HG02943 (cell line): Measurements from ENCODE around the gene GTPBP1.

Source experiments
- ATAC-seq: cut with Tn5 transposase; IDR thresholded peaks from one replicate; pipeline ENCODE4 v1.9.1; 2021; ENCODE audit warnings: mild to moderate bottlenecking, low read depth, moderate library complexity; ENCODE audit not compliant: unreplicated experiment

The GTPBP1 gene

GRCh38 chr22:38700789-38701628 lies 4.7 kb upstream of the GTPBP1 start, which contains the start of gene JOSD1:
JOSD1 (minus strand) TSS chr22:38700943; CDS start chr22:38699987, 956 bp downstream.
- peak; percentile 28 for ATAC-seq

- no peak for ATAC-seq
Observed at GRCh38 chr22:38704654-38705234, 1.0 kb upstream of the GTPBP1 start.

DNA sequence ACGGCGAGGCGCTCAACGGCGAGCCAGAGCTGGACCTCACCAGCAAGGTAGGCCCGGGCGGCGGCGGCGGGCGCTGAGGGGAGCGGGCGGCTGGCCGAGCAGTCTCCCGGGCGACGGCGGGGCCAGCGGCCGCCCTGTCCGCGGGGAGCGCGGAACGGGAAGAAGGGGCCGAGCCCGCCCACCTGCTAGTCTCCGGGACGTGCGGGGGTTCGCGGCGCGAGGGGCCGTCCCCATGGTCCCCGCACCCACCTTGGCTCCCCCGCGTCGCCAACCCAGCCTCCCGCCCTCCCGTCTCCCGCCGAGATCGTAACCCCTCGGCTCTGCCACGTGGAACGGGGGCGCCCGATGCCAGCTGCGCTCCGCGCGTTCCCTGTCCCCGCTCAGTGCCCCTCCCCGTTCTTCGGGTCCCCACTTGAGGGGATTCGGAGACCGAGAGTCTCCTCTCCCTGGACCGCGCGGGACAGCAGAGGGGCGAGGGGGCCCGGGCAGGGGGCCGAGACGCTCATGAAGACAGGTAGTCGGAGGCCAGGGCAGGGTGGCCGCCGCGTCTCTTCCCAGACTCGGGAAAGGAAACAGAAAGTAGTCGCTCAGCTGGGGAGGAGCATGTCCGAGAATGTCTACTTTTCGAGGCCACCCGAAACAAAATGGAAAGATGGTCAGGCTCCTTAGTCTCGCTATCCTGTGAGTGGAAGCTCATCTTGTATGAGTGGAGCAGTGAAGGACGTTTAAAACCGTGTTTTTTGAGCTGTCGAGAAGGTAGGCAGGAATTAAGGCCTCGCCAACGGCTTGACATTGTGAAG lies 557 bp downstream of the GTPBP1 start:
- peak; percentile 9 for ATAC-seq

DNA sequence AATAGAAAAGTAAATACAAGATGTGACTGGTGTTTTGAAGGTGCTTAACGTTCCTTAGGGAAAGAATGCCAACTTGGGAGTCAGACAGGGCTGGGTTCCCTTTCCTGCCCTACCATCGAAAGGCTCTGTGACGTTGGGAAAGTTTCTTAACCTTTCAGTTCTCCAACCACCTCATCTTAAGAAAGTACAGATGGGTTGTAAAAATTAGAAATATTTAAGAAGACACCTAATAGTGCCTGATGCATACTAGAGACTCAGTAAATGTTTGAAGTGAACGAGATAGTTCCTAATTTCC lies 1.1 kb downstream of the GTPBP1 start:
- ATAC-seq: no peak

DNA sequence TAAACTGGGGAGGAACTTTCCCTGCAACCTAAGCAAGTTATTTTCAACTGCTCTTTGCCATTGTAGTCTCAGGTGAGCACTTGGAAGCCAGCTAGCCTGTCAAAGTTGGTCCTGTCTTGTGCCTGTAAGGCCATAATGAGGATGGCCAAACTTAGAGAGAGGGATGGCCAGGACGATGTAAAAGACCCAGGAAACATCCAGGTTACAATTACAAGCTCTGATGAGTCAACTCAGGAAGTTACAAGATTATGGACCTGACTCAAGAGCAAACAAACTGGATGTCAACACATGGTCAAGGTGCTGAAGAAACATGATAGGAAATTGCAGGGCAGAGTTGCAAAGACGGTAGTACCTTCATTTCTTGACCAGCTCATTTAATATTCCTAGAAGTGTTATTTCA lies 1.6 kb downstream of the GTPBP1 start:
- no peak for ATAC-seq

DNA sequence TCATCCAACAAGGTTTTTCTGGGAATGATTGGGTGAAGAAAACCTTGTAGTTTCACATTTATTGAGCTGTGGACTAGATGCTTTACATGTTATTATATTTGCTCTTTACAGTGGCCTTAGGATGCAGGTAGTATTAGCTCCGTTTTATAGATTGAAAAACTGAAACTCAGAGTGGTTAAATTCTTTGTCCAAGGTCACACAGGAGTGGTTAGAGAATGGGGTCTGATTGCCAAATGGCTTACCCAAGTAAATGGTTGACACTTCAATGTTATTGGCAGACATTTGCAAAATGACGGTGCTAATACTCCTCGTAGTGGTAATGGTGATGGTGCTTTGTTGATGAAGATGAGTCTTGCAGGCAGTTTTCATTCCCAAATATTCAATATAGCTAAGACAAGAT lies 2.2 kb downstream of the GTPBP1 start:
- no peak for ATAC-seq

- ATAC-seq: no peak
Observed at GRCh38 chr22:38709306-38709705, 3.6 kb downstream of the GTPBP1 start.

DNA sequence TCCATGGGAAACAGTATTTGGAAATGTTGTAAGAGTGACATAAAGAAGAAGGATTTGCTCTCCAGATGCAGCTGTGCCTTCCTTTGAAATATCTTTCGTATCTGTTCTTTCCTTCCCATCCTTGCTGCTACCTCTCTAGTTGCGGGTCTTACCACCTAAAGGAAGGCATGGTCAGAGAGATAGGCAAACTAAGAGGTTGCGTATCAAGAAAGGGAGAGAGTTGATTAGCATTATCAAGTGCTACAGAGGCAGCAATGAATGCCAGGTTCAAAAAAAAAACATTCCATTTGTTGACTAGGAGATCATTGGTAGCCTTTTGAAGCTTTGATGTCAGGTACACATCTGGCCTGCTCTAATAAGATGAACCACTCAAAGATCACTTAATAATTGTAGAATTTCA lies 4.6 kb downstream of the GTPBP1 start:
- ATAC-seq: no peak

GRCh38 chr22:38710866-38711265 lies 5.1 kb downstream of the GTPBP1 start:
- ATAC-seq: no peak

- no peak for ATAC-seq
Observed at GRCh38 chr22:38712486-38713207, 6.9 kb downstream of the GTPBP1 start.

- ATAC-seq: no peak
Observed at GRCh38 chr22:38713921-38714320, 8.2 kb downstream of the GTPBP1 start.

DNA sequence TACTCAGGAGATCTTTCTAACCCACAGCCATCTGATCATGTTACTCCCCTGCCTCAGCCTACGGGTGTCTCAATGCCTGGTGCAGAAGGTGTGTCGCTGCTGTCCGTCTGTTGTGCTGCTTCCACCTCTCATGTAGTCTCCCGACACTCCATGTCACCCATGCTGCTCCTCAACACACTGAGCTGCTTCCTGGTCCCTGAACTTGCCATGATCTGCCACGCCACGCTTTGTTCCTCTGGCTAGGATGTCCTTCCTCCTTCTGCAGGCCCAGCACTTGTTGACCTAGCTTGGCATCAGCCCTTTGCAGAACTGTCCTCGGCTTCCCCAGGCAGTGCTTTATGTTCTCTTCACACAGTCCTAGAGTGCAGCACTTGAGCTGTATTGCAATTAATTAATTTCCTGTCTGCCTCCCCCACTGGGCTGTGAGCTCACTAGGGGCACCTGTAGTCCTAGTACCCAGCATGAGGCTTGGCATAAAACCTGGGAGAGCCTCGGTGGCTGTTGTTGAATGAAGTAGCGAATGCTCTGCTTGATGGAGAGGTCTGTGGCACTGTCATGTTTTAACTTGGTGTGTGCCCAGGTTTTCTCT lies 9.5 kb downstream of the GTPBP1 start:
- ATAC-seq: no peak

DNA sequence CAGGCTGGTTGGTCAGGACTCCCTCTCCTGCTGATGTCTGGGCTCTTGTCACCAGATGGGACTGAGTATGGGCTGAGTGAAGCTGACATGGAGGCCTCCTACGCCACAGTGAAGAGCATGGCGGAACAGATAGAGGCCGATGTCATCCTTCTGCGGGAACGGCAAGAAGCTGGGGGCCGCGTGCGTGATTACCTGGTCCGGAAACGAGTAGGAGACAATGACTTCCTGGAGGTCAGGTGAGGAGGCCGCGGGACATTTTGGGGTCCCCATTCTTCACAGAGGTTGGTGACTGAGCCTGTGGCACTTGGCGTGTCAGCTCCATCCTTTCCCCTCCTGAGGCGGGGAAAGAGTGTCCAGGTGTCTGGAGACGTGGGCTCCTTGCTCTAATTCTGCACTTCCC lies 10.1 kb downstream of the GTPBP1 start:
- no peak for ATAC-seq

DNA sequence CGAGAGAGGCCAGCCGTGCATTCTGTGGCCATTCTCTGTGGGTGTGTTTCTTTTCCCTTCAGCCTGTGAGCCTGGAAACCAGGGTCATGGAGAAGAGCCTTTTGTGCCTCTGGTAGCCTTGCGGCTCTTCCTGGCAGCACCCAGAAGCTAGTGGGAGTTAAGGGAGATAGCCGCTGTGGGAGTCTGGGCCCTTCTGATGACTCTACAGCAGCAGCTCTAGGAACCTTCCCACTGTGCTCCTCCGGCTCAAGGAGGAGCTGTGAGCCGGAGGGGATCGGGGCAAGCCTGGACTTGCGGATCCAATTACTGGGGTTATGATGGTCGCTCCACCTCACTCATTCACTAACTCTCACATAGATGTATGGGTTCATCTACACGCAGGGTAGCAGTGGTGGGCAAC lies 10.5 kb downstream of the GTPBP1 start:
- no peak for ATAC-seq

DNA sequence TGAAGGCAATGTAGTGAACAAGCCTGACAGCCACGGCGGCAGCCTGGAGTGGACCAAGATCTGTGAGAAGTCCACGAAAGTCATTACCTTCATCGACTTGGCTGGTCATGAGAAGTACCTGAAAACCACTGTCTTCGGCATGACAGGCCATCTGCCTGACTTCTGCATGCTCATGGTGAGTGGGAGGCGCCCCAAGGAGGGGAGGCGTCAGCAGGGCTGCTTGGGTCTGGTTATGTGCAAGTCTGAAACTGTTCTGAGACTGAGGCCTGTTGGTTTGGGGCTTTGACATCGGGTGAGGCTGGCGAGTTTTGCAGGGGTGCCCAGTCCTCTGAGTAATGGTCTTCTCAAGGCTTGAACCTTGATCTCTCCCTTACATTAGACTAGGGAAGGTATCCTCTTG lies 11.1 kb downstream of the GTPBP1 start:
- ATAC-seq: no peak

DNA sequence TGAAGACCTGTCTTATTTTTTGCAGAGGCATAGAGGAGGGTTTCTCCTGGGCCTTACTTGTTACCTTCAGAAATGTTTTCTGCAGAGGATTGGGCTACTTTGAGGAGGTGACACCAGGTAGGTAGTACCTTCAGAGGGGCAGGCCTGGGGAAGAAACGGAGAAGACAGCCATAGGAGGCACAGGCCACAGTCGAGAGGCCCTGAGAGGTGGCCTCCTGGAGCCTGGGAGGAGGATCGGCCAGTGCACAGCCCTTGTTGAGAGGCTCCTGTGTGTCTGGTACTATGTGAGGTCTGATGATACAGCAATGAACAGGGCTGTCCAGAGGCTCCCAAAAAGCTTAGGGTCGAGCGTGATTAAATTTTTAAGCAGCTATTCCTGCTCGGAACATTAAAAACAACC lies 11.5 kb downstream of the GTPBP1 start:
- ATAC-seq: no peak

DNA sequence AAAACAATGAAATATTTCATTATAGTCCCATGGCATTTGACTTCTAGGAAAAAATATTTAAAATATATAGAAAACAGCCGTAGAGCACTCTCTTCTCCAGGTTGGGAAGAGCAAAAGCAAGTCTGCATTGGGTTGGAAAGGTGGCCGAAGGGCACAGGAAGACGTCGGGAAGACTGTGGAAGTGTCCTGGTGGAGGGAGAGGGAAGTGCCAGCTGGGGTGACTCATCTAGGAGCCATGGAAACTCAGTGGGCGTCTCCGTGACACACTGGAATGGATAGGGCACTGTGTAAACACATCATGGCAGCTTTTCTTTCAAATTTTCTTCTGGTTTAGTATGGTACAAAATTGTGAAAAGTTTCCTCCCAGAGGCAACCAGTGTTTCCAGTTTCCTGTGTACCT lies 12.7 kb downstream of the GTPBP1 start:
- ATAC-seq: no peak

DNA sequence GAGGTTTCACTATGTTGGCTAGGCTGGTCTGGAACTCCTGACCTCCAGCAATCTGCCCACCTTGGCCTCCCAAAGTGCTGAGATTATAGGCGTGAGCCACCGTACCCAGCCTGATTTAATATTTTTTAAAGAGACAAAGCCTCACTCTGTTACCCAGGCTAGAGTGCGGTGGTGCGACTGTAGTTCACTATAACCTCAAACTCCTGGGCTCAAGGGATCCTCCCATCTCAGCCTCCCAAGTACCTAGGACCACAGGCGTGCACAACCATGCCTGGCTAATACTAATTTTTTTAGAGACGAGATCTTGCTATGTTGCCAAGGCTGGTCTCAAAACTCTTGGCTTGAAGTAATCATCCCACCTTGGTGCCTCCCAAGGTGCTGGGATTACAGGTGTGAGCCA lies 13.5 kb downstream of the GTPBP1 start:
- ATAC-seq: no peak

- ATAC-seq: no peak
Observed at GRCh38 chr22:38720350-38720749, 14.6 kb downstream of the GTPBP1 start.

DNA sequence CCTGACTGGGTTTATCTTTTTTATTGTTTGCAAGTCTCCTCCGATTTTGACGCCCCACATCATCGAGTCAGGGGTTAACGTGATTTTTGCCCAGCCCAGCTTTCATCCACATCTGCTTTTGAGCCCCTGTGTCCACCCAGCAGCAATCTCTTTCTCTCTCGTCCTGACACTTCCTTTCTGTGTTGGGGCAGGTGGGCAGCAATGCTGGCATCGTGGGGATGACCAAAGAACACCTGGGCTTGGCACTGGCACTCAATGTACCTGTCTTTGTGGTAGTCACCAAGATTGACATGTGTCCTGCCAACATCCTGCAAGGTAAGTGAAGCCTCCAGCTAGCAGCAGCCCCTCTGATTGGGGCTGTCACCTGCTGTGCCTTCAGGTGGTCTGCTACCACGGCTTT lies 15.8 kb downstream of the GTPBP1 start:
- ATAC-seq: no peak

DNA sequence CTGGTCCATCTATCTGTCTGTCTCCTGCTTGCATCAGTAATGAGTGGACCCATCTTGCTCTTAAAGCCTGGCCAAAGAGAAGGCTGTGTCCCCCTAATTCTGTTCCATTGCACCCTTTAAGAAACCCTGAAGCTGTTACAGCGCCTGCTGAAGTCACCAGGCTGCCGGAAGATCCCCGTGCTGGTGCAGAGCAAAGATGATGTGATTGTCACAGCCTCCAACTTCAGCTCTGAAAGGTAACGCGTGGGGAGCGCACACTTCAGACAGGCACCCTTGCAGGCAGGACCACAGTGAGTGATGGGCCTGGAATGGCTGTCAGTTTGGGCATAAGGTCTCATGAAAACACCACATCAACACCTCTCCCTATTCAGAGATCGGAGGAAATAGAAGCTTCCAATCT lies 18.4 kb downstream of the GTPBP1 start:
- ATAC-seq: no peak
